NCI-H2196 (cell line): ENCODE results near the gene PALLD.

Experiments used
- DNase-seq: peaks from one replicate; lab custom pipeline; 2025; ENCODE audit not compliant: unreplicated experiment; lab: John Stamatoyannopoulos, UW

PALLD gene

DNA sequence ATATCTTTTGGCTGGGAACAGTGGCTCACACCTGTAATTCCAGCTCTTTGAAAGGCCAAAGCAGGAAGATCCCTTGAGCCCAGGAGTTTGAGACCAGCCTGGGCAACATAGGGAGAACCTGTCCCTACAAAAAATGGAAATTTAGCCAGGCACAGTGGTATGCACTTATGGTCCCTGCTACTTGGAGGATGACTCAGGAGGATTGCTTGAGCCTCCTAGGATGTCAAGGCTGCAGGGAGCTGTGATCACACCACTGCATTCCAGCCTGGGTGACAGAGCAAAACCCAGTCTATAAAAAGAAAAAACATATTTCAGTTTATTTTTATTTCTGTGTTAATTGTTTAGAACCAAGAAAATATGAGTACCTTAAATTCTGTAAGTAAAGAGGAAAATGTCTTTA is 389.5 kb downstream of the PALLD start:
- no peak for DNase-seq

- DNase-seq: no peak
Observed at GRCh38 chr4:168887809-168888208, 391.0 kb downstream of the PALLD start.

DNA sequence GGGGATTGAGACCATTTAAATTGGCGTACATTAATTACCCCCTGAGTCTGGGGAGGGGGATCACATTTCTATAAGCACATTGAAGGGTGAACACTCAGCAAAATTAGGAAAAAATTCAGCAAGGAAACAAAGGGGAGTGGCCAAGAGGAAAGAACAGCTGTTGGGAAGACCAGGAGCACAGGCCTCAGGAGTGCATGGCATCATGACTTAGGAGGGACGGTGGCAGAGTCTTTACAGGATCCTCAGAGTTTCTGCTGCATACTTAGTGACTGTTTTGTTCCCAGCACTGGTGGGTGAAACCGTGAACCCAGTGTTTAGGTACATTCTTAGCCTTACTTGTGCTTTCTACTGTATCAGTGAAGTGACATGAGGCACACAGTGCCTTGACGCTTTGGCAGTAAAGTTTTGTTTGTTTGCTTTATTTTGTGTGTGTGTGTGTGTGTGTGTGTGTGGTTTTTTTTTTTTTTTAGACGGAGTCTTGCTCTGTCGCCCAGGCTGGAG is 391.9 kb downstream of the PALLD start:
- DNase-seq: no peak

DNA sequence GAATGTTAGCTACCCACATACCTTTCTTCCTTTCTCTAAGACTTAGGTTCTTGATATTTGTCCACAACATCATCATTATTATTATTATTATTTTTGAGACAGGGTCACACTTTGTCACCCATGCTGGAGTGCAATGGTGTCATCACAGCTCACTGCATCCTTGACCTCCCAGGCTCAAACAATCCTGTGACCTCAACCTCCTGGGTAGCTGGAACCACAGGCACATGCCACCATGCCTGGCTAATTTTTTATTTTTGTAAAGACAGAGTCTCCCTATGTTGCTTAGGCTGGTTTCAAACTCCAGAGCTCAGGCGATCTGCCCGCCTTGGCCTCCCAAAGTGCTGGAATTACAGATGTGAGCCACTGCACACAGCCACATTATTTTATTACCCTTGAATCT is 394.2 kb downstream of the PALLD start:
- no peak for DNase-seq

DNA sequence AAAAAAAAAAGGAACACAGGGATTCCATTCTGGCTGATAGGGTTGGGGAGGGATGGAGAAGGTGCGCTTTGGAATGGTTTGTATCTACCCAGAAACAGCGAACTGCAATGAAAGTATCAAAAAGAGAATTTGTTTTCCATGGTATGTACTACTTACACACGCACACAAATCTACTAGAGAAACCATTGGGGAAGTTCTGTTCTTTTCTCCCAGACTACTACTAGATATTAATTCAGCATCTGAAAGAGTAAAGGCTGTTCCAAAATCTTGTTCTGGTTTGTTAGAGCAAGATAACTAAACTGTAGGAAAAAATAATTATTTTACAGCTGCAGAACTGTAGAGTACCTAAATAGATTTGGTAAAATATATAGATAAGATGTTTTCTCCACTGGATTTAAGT is 394.8 kb downstream of the PALLD start:
- DNase-seq: no peak

- DNase-seq: no peak
Observed at GRCh38 chr4:168892475-168892874, 395.6 kb downstream of the PALLD start.

DNA sequence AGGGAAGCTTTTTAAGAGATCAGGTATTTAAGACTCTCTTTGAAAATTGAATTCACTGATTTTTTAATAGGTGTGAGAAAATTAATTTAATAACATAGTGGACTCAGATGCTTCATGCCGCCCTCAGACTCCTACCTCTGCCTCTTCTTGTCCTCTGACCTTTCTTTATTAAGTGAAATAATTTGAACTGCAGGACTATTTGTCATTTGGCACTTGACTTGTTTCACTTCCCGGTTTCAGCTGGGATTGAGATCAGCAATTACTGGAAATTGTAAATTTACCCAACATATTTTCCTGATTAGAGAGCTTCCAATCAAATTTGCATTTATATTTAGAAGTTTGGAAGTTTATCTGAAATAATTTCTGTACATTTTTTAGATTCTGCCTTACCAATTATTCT is 396.4 kb downstream of the PALLD start:
- DNase-seq: no peak

- DNase-seq: no peak
Observed at GRCh38 chr4:168893807-168894206, 397.0 kb downstream of the PALLD start.

- no peak for DNase-seq
Observed at GRCh38 chr4:168900080-168900479, 403.2 kb downstream of the PALLD start.

DNA sequence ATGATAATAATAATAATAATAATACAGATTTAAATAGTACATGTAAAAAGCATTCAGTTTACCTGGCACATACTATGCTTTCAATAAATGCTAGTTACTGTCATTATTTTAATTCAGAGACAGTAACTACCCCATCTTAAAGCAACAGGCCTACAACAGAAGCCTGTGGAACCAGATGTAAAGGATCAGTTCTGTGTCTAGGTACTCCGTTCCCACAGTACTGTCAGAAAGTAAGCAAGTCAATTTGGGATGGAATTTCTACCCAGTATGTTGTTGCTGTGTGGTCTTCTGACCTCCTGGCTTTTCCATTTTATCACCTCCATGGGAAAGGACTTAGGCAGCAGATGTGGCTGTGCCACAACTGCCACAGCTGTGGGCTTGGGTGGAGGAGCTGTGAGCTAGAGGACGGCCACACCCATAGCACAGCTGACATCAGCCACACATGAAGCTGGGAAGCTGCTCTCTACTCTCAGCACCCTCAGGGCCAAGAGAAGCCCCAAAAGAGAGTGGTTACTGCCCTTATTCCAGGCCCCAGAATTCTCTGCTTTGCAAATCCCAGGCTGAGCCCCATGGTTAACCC is 410.4 kb downstream of the PALLD start:
- DNase-seq: no peak

GRCh38 chr4:168908093-168908492 is 411.2 kb downstream of the PALLD start:
- no peak for DNase-seq

- DNase-seq: no peak
Observed at GRCh38 chr4:168908851-168909273, 412.0 kb downstream of the PALLD start.

DNA sequence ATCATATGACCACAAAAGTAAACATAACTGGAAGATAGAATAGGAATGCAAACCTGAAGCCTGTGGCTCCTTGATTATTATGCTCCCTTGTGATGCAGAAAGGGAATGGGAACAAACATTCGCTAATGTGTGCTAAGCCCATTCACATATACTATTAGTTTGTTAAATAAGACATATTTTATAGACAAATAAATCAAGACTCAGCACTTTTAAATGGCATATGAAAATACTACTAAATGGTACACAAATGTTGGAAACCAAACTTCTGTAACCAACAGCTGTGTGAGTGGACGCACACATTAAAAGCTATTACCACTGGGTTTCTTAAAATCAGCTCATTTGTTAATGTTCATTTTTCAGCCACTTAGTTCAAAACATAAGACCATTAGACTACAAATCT is 417.2 kb downstream of the PALLD start:
- DNase-seq: no peak

DNA sequence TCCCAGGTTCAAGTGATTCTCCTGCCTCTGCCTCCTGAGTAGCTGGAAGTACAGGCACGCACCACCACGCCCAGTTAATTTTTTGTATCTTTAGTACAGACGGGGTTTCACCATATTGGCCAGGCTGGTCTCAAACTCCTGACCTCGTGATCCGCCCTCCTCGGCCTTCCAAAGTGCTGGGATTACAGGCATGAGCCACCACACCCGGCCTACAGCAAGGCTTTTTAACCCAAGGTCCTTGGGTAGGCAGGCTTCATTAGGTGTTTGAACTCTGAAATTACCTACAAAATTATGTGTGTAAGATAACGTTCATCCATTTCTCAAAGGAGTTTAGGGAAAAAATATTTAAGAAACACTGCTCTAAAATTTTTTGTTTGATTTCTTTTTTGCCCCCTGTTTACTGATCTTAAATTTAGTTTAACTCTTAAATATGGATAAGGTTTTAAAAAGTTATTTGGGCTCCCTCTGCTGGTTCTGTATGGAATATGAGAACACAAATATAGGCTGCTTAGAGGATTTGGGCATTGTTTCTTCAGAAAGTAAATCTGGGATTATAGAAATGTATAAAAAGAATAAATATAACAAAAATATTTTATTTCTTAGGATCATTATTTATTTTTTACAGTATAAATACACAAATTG is 420.4 kb downstream of the PALLD start:
- peak; percentile 30 for DNase-seq

DNA sequence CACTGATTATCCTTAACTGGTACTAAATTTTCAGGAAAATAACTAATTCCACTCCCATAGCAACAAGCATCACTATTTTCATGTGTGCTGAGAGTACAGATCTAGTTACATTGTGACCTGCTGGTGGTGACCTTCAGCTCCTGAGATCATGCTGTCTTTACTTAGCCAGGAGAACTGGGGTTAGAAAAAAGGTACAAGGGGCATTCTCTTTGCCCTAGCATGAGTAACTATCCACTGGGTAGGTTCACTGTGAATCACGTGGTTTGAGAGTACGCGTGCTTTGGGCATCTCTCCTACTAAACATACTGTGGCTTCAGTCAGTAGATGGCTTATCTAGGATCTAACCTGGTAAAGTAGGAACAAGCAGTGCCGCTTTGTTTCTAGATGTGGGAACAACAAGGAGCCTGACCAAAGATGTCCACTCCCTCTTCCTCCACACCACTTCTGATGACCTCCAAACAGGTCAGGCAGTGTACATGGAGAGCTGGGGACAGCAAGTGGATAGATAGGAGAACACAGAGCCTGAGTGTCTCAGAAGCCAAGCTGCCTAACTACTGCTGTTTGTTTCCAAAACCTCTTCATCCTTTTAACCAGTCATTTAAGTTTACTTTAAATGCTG is 423.0 kb downstream of the PALLD start:
- DNase-seq: no peak

DNA sequence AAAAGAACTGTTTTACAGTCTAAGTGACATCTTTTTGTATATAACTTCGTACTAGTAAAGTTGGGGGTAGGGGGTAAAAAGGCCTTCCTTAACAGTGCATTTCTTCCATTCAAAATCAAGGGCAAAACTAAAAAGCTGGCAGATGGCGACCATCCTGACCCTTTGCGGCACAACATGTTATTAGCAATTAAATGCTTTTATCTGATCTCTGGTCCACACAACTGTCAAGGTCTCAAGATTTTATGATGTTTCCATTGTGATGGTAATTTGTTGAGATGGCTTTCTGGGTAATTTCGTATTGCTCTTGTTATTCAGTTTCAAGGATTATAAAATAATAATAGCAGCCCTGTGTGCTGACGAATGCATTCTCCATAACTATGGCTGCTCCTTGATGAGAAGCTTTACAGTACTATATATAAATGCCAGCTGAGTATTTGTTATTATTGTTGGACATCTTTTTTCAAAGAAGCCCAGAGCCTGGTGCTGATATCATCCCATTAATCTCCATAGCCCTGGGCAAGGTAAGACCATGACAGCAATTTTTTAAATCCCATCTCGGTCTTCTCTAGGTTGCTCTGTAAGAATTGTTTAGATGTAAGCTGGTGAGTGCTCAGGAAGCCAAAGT is 423.7 kb downstream of the PALLD start:
- DNase-seq: no peak

- DNase-seq: peak; percentile 60
Observed at GRCh38 chr4:168923526-168924194, 426.8 kb downstream of the PALLD start.

- DNase-seq: no peak
Observed at GRCh38 chr4:168924667-168925066, 427.8 kb downstream of the PALLD start.

- DNase-seq: no peak
Observed at GRCh38 chr4:168925789-168926490, 429.1 kb downstream of the PALLD start.

DNA sequence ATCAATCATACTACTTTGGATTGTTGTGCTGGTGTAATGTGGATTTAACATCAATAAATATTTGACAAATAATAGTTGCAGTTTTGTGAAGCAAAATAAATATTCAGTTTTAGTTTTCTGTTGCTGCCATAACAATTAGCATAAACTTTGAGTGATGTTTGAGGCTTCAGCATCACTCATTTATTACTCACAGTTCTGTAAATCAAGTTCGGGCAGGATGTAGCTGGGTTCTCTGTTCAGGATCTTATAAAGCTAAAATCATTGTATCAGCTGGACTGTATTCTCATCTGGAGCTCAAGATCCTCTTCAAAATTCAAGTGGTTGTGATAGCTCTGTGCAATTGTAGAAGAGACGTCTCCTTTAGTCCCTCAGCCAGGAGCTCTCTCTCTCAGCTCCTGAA is 431.5 kb downstream of the PALLD start:
- DNase-seq: no peak

DNA sequence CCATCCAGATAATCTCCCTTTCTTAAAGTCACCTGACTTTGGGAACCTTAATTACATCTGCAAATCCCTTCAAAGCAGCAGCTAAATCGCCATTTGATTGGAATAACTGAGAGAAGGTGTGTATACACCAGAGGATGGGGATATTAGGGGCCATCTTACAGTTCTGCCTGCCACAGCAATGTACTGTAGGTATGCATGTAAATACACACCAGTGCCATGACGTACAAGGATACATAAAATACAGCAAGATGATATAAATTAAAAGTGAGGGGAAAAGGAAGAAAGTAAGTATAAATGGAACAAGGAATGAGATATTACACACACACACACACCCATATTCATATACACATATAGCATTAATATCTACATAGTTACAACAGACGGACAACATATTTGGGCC is 432.0 kb downstream of the PALLD start:
- no peak for DNase-seq
